NCI-H510A (cell line): ENCODE results near the gene ADAT2.

Experiments used
- DNase-seq: peaks from one replicate; lab custom pipeline; 2025; lab: John Stamatoyannopoulos, UW

The ADAT2 gene

DNA sequence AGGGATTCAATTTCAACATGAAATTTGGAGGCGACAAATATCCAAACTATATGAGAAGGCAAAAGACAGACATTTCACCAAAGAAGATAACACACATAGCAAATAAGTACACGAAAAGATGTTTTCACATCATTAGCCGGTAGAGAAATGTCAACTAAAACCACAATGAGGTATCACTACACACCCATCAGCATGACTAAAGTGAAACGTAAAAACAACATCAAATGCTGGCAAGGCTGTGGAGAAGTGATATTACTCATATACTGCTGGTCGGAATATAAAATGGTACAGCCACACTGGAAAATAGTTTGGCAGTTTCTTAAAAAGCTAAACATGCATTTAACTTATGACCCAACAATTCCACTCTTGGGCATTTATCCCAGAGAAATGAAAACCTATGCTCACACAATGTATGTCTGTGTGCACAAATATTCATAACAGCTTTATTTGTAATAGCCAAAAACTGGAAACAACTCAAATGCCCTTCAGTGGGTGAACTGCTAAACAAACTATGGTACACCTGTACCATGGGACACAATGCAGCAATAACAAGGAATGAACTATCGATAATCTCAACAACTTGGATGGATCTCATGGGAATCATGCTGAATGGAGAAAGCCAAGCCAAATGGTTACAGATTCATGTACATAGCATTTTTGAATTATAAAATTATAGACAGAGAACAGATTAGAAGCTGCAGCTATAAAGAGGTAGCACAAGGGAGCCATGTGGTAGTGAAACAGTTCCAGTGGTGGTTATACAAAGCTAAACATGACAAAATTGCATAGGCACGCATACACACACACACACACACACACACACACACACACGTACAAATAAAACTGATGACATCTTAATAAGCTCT is 8.6 kb downstream of the ADAT2 start:
- DNase-seq, result no peak

DNA sequence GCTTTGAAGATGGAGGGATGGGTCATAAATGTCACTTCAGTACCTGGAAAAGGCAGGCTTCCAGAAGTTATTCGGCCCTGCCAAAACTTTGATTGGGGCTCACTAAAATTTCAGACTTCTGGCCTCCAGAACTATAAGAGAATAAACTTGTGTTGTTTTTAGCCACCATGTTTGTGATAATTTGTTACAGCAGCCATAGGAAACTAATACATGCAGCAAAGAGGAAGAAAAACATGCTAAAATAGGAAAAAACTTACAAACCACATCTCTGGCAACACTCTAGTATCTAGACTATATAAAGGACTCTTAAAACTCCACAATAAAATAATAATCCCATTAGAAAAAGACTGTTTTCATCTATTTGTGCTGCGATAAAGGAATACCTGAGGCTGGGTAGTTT is 9.5 kb downstream of the ADAT2 start:
- DNase-seq, result no peak

DNA sequence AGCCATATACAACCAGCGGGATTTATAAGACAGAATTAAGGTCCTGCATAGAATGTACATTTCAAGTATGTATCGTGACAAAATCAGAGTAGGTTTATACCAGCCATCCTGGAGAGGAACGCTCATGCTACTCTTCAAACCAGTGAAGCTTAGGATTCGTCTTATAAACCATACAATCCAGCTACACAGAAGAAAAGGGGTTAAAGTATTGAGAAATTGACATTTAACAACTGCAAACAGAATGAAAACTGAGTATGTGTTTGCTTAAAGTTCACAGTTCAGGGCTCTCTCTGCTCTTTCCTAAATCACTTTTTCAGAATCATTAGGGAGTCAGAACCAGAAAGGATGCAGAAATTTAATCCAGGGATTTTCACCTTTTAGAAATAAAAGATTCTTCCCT is 17.9 kb downstream of the ADAT2 start:
- no peak for DNase-seq

DNA sequence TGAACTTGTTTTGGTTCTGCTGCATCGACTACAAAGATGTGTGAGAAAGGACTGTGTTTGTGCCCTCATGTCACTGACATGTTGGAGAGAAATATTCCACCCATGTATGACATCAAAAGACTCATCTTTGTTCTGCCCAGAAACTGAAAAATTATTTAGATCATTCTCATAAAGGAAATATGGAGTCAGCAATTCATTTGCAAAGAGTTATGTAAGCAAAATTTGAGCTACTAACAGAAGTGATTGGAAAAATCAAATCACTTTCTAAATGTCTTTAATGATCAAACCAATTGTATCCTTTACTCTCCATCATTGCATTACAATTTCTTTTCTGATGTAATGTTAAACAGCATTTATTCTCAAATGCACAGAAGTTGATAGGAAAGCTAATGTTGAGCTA is 19.3 kb downstream of the ADAT2 start:
- DNase-seq, result no peak

DNA sequence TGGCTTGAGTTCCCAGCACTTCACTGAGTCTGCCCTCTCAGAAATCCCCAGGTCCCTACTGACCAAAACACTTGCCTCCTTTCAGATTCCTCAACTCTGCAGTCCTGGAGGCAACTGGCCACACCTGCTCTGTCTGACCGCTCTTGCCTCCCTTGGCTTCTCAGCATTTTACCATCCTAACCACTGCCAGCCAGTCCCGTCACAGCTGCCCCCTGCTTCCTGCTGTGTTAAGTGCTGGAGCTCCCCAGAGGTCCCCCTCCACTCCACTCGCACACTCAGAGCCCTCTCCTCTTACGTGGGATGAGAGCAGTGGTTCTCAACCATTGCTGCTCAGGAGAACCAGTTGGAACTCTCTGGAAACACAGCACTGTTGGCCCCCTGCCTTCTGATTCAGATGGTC is 20.5 kb downstream of the ADAT2 start:
- DNase-seq, result no peak

DNA sequence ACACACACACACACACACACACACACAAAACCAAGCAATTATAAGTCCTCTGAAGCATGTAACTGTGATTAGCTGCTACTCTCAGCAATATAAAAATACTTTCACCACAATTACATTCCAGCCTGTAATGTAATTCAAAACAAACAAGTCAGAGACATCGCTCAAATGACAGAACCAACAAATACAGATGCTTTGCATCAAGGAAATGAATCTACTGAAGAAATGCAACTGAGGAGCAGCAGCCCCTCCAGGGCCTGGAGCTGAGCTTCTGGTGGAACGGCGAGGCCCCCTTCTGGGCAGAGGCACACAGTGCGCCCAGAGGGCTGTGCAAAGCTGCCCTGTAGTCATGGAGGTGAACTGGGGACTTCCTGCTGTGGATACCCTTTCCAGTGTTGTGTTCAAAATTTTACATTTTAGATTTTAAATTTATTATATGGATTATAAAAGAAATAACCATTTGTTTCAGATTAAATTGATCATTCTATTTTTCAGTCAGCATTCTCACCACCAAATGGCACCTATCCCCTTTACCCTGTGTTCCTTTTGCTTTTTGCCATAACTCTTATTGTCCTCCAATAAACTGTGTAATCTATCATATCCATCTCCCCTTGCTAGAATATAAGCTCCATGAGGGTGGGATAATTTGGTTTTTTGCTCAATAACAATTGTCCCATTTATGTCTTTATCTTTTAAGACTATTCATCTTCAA is 23.2 kb downstream of the ADAT2 start:
- peak; percentile 7 for DNase-seq

DNA sequence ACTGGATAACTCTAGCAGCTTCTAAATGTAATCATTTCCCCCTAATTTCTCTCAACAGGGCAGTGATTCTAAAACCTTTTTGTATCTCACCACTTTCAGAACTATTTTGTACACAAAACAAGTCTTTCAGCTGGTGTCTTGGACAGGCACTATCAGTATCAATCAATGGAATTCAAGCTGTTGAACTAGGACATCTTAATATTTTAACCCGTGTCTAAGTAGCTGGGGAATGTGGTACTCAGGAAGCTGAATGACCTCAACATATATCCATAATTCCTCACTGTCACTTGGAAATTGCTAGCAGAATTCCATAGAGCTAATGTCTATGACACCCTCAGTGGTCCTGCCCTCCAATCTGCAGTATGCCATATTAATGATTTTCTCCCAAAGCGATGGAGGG is 24.5 kb downstream of the ADAT2 start:
- no peak for DNase-seq

DNA sequence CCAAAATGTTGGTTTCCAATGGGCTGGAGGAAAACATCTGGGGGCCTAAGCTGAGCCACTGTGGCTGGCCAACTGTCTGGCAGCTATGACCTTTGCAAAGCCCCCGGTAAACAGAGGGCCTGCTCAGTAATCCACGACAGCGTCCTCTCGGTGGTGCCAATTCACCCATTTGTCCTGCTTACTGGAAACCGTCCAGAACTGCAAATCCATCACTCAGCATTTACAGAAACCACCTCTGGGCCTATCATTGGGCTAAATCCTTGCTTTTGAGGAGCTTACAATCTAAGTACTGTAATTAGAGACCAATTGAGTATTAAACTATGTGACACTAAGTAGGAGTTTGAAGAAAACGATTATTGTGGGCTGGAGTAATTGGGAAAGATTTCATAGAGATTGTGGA is 31.0 kb downstream of the ADAT2 start:
- no peak for DNase-seq

DNA sequence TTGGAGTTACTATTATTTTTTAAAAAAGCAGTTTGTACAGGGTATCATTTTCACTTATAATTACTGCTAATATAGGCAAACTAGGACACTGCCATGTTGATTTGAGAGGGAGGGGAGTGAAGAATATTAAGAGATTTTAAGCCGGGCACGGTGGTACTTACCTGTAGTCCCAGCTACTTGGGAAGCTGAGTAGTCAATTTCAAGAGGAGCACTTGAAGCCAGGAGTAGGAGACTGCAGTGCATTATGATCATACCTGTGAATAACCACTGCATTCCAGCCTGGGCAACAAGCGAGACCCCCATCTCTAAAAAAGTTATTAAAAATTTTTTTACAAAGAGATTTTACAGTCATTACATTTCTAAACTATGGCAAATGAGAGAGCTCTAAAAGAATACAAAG is 35.7 kb downstream of the ADAT2 start:
- DNase-seq, result no peak

DNA sequence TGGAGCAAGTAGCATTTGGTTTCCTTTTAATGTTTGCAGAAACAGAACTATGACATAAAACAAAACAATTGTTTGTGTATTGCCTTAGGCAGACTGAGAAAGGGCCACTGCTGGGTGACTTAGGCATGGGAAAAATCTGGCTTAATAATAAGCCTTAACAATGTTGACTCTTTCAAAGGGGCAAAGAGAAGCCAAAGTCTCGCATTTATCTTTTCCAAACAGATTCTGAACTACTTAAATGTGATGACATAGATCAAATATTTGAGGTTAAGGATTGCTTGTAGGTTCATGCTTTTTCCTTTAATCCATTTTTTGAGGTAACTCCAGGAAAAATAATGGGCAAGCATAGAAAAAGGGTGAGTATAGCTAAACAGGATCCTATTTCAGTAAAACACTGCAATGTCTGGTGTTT is 39.6 kb downstream of the ADAT2 start:
- DNase-seq, result no peak

DNA sequence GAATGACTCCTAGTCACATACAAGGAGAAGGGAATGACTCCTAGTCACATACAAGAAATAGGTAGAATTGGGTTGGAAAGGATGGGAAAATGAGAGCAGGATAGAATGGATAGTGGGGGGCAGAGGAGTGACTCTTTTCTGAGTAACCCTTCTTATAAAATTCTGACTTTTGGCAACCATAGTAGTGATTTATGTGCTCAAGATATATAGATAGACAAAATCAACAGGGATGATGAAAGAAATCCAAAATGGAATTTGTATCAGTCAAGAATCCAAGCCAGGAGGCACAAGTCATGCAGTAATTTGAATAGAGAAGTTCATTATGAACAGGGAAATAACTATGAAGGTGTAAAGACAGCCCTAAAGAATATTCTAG is 41.7 kb downstream of the ADAT2 start:
- DNase-seq, result no peak

DNA sequence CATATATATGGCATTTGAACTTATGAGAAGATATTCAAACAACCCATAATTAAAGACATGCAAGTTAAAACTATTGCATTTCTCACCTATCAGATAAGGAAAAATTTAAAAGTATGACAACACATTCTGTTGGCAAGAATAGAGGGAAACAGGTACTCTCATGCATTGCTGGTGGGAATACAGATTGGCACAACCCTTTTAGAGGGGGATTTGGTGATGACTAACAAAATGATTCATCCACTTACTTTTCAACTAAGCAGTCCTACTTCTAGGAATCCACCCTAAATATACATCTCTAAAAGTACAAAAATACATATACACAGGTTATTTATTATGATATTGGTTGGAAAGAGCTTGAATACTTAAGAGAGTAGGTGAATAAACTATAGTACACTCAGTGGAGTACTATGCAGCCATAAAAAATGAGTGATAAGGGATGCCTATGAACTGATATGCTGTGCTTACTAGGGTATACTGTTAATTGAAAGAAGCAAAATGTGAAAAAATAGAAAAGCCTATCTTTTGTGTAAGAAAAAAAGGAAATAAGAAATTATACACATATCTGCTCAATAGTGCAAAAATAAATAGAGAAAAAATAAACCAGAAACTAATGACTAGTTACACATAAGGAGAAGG is 42.2 kb downstream of the ADAT2 start:
- DNase-seq, result no peak

DNA sequence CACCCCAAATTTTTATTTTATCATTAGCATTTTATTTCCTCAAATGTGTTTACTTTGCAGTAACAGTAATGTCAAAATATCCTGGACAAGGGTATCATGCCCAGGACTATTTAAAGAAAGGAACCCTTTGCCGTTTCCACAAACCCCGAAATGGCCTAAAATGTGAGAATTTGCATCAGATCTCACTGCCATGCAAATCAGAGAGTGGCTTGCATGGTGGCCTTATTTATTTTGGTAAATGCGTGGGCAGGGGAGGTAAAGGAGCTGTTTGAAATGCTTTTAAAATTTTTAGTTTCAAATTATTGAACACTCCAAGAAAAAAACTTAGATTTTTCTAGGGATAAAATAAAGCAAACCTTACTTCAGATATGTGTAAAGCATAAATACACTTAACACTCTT is 43.8 kb downstream of the ADAT2 start:
- DNase-seq, result no peak

DNA sequence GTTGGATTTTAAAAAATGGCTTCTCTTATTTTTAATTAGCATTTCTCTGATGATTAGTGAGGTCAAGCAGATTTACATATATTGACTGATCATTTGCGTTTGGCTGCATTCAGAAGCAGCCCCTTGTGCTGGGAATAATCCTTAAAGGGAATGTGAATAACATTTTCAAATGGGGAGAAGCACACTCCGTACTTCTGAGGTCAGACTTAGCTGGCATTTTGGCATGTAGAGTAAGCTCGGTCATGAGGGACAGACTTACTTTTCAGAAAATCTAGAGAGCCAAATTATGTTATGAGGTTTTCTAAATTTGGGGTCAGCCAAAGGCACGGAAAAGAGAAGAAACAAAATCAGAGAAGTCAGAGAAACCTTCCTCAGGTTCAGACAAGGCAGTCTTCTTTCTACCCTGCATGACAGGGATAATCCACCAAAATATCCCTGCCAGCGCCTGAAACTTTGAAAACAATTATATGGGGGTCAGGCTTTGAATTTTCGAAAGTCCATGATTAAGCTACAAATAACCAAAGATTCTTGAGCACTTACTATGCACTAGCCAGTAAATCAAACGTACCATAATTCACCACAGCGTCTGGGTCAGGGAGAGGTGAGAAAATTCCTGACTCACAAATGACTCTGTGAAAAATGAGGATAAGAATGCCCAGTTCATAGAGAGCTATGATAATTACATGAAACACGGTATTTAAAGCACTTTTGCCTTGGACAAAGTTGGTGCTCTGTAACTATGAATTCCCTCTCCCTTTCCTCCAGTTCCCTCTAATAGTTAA is 44.9 kb downstream of the ADAT2 start:
- DNase-seq, result no peak

DNA sequence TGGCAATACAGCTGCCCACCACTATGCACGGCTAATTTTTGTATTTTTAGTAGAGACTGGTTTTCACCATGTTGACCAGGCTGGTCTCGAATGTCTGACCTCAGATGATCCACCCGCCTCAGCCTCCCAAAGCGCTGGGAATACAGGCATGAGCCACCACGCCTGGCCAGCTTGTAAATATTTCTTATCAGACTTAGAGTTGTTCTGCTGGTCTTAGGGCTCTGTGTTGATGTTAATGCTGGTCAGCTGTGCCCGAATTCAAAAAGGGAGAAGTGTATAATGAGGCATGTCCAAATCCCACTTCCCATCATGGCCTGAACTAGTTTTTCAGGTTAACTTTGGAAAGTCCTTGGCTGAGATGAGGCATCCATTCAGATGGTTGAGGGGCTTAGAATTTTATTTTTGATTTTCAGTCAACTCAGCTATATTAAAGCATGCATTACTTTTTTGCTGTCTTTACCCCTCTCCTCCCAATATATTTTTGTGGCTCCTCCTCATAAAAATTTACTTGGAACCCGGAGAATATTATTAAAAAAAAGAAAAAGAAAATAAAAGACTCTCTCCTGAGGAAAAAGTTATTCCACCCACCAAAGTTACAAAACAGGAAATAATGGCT is 47.7 kb downstream of the ADAT2 start:
- no peak for DNase-seq

DNA sequence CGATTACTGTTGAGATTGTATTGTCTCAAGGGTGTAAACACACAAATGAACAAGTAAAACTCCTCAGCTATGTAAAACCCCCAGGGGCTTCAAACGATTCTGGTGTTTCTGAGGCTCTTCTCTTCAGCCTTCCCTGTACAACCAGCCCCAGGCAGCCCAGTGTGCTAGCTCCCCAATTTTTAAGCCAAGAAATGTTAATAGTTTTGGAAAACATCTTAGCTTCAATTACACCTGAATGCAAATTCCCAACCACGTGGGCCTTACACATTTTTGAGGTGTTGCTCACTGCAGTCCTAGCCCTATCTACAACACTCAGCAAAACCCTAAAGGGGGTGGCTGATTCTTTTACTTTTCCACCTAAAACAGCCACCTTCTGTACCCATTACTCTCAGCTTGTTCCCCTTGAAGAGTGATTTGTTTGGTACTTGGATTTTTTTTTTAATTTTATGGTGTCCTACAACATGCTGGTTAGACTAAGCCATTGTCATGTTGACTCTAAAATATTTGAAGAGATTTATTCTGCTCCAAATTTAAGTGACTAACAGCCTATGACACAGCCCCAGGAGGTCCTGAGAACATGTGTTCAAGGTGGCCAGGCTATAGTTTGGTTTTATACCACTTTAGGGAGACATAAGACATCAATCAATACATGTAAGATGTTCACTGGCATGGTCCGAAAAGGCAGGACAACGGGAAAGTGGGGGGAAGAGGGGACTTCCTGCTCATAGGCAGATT is 48.7 kb downstream of the ADAT2 start:
- no peak for DNase-seq

DNA sequence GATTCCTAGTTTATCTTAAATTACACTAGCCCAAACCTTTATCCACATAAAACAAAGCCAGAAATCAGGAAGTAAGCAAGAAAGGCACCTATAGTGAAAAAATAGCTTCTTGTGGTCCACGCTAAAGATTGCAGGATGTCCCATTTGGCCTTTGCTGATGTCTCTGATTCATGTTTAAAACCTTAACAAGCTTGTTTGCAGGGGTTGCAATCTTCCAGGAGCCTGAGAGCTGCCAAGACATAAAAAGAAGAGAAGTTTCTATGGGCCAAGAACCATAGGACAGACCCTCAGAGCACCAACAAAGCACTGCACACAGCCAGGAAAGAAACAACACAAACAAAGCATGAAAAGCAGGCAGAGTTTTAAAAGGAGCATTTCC is 49.4 kb downstream of the ADAT2 start:
- no peak for DNase-seq

DNA sequence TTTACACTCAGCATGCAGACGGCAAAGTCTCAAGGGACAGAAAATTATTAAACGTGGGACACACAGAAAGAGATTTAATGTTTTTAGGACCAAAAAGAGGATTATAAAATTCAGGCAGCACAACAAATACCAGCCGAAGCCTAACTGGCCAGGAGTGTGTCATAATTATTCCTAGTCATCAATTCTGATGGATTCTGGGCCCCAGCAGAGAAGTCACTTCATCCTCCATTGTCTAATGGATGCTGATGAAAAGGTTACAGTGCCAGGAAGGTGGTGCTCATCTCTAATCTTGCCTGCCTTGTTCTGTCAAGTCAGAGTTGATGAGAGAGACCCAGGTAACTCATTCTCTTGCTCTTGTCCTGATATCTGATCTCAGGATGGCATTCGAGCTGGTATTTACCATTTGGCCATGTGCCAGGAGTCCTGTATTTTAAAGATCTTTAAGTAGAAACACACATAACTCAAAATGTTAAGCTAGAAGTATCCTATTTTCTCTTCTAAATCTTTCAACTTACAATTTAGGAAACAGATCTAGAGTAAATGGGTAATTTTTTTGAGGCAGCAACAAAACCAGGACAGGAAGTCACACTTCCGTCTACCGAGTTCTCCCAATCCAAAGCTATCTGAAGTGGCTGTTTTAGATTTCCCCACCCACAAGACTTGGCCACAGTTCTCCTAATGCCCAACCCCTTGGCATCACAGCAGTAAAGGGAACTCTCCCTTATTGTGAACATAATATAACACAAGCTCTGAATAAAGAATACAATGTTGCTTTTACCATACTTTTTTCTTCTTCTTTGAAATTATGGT is 50.0 kb downstream of the ADAT2 start:
- peak; percentile 12 for DNase-seq

DNA sequence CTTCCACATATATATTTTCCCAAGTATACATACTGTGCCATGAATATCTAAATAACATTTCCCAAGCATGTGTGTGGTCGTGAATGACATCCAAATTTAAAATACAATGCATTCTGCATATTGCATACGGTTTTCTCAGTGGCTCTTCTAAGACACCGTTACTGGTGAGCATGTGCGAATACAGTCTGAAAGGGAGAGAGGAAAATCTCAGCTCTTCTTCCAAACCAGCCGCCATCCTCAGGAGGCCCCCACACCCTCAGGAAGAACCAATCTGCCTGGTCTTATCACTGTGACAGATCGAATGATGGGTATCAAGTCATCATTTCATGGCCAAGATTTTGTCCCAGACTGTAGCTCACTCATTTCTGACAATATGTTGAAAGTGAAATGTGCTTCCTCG is 50.7 kb downstream of the ADAT2 start:
- no peak for DNase-seq

DNA sequence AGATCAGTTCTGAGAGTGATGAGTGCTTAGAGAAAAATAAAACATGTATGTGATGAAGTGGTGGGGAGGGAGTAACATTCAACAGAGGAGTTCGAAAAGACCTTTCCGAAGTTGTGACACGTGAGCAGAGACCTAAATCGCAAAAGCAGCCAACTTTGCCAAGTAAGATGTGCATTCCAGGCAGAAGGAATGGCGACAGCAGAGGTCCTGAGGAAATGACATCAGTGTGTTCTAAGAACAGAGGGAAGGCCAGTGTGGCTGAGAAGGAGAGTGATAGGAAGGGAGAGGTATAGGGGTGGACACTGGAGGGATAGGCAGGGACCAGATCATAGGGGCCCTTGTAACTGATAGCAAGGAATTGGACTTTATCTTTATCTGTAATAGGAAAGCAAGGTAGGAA is 51.3 kb downstream of the ADAT2 start:
- no peak for DNase-seq
